Astrocyte of the cerebellum (primary cell): ENCODE results near the gene SLC6A13.

Experiments
- DNase-seq: peaks from one replicate; pipeline ENCODE4 v3.0.0-alpha.2; 2011; ENCODE audit warnings: low read depth
- H3K4me3 ChIP-seq: 2 replicates; pipeline ENCODE4 v1.5.1; 2011; ENCODE audit warnings: mild to moderate bottlenecking, low read depth, low read length, moderate library complexity
- in situ Hi-C: cut with HindIII; loops from 2 replicates; pipeline ENCODE4 v1.10.0; 2017; ENCODE audit warnings: low sequenced_read_pairs
- TF ChIP-seq, protein P1 (sequence below): IDR thresholded peaks from 2 replicates; pipeline ENCODE4 v1.5.1; 2012; ENCODE audit warnings: low read length, low read depth, moderate library complexity, mild to moderate bottlenecking; ENCODE audit errors: missing control alignments

SLC6A13 gene

DNA sequence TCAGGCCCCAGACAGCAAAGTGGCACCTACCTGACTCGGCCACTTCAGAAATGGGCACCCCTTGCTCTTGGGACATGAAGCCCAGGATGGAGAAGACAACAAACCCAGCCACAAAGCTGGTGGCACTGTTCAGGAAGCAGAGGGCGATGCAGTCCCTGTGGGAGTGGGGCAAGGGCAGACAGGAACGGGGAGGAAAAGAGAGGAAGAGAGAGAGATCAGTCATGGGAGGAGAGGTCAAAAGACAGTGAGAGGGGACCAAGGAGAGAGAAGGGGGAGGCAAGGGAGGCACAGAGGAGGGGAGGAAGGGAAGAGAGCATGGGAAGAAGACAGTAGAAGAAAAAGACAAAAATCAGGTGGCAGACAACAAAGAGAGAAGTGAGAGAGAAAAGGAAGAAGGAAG is 65.3 kb downstream of the SLC6A13 start:
- DNase-seq: no peak
- H3K4me3 ChIP-seq: no peak overlapping the region
- TF ChIP-seq, protein P1, sequence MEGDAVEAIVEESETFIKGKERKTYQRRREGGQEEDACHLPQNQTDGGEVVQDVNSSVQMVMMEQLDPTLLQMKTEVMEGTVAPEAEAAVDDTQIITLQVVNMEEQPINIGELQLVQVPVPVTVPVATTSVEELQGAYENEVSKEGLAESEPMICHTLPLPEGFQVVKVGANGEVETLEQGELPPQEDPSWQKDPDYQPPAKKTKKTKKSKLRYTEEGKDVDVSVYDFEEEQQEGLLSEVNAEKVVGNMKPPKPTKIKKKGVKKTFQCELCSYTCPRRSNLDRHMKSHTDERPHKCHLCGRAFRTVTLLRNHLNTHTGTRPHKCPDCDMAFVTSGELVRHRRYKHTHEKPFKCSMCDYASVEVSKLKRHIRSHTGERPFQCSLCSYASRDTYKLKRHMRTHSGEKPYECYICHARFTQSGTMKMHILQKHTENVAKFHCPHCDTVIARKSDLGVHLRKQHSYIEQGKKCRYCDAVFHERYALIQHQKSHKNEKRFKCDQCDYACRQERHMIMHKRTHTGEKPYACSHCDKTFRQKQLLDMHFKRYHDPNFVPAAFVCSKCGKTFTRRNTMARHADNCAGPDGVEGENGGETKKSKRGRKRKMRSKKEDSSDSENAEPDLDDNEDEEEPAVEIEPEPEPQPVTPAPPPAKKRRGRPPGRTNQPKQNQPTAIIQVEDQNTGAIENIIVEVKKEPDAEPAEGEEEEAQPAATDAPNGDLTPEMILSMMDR: no peak
- in situ Hi-C loops: no loop called here

GRCh38 chr12:196436-196835 is 66.2 kb downstream of the SLC6A13 start:
- TF ChIP-seq, protein P1: no peak
- in situ Hi-C loops: no loop called here

DNA sequence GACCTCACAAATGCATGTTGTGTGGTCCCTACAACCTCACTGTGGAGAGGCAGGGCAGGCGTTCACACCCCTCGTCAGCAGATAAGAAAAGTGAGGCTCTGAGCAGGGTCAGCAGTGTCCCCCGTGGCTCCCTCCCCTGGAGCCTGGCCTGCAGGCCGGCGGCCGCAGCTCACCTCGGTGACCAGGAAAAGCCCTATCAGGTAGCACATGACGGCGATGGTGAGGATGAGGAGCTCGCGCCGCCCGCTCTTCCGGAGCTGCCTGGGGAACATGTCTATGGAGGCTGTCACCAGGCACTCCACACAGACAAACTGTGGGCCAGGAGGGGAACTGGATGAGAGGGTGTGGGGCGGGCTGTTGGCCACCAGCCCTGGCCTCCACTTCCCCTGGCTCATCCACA is 66.7 kb downstream of the SLC6A13 start:
- DNase-seq: no peak
- TF ChIP-seq, protein P1: no peak
- in situ Hi-C loops: no loop called here
- H3K4me3 ChIP-seq: no peak overlapping the region

More at GRCh38 chr12:196436-196835, 66.2 kb downstream of the SLC6A13 start:
- no peak for DNase-seq
- no peak overlapping the region for H3K4me3 ChIP-seq

GRCh38 chr12:195156-195555 is 67.5 kb downstream of the SLC6A13 start:
- no peak for DNase-seq
- TF ChIP-seq, protein P1: no peak

DNA sequence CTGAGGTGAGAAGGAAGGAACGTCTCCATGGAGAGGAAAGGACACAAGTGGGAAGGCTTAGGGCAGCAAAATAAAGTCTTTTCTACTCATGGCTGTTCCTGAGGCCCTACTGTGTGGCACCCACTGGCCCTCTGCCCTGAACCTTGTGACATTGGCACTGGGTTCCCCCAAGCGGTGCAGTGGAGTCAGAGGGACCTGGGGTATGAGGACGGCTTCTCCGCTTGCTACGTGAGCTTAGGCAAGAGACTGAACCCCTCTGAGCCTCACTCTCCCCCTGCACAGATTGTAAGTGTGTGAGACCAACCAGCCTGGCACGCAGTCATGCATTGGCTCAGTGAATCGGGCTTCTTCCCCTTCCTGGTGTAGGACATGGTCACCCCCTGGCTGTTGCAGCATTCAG is 68.4 kb downstream of the SLC6A13 start:
- H3K4me3 ChIP-seq: no peak overlapping the region
- TF ChIP-seq, protein P1: no peak
- no peak for DNase-seq
- in situ Hi-C loops: no loop called here

More at GRCh38 chr12:195156-195555, 67.5 kb downstream of the SLC6A13 start:
- in situ Hi-C loops: no loop called here
- no peak overlapping the region for H3K4me3 ChIP-seq

DNA sequence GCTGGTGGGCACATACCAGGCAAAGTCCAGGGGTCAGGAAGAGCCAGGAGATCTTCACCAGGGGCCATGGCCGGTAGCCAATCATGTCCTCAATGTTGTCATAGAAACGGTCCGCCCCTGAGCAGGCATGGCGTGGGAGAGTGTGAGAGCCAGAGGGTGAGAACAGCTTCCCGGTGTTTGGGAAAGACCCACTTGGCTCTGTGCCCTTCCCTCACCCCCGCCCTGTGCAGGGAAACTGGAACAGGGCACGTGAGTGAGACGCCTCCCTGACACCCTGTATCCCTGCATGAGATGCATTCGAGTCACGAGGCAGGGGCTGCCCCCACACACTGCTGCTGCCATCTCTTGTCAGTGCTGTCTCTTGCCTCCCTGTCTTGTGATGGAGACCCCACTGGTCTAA is 69.4 kb downstream of the SLC6A13 start:
- DNase-seq: no peak
- H3K4me3 ChIP-seq: no peak overlapping the region
- TF ChIP-seq, protein P1: no peak
- in situ Hi-C loops: no loop called here

DNA sequence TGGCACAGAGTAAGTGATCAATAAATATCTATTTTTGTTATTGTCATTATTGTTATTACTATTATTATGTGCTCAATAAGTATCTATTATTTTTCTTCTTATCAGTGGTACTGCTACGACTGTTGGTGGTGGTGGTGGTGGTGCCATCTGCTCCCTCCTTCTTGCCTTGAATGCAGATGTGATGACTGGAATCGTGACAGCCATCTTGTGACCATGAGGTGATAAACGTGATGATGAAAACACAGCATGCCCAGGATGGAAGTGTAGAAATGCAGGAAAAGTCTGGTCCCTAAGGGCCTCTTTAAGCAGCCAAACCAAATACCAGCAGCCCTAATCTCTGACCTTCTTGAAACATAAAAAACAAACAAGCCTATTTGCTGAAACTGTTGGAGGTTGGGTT is 71.1 kb downstream of the SLC6A13 start:
- TF ChIP-seq, protein P1: no peak
- DNase-seq: no peak
- no peak overlapping the region for H3K4me3 ChIP-seq
- in situ Hi-C loops: no loop called here
